Nucleus accumbens (tissue), 56 donors: ENCODE data around the gene WT1.
A peak's percentile ranks its signal among the peaks of the same experiment; 100 is the strongest.

Experiments used
- DNase-seq, 56 donors: peaks; one replicate each; lab custom pipeline; 2025; lab: John Stamatoyannopoulos, UW

The WT1 gene

DNA sequence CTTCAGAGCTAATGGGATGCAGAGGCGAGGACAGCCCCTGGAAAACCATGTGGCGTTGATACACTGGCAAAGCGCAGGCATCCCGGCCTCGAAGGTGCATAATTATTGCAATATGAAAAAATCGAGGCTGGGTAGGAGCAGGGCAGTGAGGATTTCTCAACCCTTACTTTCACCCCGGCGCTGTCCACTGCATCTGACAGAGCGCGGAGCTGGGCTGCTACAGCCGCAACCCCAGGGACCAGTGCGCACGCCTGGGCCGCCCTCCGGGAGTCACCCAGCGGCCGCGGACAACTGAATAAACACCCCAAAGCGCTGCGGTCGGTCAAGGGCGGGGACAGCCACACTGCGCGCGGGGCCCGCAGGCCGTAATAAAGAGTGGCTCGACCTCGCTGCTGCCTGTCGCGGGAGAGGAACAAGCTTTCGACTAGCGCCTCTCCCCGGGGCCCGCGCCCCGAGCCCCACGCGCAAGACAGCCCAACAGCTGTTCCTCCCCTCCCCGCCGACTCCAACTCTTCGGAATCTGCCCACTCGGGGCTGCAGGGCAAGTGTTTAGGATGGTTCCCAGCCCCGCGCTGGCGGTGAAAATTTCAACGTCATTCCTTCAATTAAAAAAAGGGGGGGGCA lies 3.6 kb upstream of the WT1 start:
- no peak for DNase-seq

DNA sequence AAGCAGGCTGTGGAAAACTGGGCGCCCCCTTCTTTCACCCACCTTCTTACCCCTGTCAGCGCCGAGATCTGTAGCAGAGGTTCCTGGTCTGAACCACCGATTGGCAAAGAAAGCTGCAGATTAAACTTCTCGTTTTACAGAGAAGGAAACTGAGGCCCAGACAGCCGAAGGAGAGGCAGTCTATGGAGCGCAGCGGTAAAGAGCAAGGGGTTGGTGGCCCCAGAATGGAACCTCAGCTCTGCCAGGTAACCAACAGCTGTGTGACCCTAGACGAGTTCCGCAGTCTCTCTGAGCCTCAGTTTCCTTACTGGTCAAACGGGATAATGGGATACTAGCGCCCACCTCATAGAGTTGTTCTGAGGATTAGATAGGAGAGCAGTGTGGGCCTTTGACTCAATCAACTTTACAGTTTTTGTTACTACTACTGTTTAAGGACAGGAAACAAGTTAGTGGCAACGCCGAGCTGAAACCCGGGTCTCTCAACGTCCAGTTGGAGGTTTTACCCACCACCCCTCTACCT lies 3.1 kb upstream of the WT1 start:
- DNase-seq, result no peak

DNA sequence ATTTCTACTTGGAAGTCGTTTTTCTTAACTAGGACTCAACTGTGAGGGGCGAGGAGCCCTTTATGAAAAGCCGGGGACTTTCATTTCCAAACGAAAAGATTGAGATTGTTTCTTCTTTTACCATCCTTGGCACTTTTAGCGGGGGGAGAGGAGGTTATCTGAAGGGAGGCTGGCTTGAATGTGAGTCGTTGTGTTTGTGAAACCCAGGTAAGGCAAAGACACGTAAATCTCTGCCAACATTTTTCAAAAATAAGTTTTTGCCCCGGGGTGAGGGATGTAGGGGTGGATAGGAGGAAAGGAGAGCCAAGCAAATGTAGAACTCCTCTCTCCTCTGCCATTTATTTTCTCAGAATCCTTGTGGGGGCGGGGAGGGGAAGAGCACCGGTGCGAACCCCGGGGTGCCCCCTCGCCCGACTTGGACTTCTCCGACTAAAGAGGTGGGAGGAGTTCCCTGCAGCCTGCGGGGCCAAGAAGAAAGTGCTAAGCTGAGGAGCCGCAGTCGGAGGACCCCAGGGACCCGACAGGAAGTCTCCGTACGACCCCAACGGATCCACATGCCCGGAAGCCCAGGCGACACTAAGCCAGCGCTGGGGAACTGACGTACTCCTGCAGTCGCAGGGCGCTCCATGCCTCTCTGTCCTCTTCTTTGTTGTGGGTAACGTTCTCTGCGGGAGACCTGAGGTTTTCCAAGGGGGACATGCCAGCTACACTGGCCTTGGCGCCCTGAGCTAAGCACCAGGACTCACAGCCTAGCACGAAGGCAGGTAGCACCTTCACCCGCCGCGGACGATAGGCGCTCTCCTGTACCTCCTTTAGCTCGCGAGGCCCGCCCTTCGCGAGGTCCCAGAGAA lies 2.4 kb upstream of the WT1 start:
- DNase-seq, result no peak

DNA sequence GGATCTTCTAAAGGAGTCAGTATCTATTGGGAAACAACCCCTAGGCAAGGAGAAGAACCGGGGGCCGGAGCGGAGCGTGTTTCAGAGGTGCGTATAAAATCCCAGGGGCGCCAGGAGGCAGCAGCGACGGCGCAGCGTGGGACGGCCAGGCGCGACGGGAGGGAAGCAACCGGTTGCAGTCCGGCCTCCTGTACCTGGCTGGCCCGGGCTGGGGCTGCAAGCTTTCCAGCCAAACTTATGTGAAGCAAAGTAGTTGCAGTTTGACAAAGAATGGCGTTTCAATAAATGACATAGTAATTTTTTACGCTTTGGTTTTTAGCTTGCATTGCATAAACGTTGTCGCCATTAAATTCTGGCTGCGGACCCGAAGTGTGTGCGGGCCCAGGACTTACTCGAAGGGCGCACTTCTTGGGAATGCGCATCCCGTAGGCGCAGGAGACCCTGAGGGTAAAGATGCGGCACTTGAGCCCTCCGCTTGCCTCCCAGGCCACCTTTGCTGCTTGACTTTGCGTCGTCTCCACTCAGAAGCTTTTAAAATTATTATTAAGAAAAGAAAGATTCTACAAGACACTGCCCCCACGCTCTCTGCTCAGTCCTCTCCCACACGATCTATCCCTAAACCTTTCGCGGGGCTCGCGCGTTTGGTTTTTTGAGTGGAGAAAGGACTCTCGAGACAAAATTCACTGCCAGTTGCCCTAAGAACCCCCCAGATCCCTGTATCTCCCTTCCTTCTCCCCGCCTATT lies 1.6 kb upstream of the WT1 start:
- no peak for DNase-seq

DNA sequence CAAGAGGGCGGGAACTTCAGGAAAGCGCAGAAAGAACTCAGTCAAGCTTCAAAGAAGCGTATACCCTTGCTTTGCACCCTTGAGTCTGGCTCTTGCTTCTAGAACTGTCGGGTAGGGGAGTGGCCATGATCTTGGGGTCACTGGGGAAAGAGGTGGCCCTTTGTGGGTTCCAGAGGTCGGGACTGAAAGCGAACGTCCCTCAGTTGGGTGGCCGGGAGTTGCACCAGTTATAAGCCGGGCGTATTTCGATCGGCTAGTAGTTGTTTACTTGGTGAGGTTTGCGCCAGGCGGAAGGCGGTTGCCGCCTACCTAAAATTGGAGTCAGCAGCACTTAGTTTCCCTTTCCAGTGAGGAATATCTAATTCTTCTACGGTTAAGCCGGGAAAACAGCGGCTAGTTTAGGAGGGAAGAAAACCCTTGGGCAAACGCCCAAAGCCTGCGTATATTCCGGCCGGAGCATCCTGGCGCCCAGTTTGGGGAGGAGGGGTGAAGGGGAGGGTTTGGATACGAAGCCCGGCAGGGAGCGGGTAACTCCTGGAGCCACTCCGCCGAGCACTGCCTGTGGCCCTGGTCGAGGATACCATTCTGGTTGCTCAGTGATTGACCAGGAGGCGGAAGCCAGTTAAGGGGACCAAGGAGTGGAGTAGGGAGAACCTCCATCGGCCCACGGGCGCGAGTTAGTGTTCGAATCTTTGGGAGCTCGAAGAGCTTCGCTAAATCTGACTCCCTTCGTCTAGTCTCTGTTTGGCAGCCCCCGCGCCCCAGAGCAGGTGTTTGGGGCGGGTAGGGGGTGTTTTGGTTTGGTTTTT lies 807 bp upstream of the WT1 start:
- no peak for DNase-seq

DNA sequence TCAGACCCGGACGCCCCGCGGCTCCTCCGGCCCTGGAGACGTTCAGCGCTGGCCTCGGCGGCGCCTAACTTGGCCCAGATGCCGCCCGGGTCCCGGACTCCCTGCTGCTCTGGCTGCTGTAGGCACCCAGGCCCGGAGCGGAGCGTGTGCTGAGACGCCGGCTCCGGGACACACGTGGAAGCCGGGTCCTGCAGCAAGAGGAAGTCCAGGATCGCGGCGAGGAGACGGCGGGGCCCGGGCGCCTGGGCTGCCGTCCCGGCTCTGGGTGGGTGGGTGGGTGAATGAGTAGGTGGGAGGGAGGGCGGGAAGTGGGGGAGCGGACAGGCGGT lies 223 bp downstream of the WT1 start:
- no peak for DNase-seq

DNA sequence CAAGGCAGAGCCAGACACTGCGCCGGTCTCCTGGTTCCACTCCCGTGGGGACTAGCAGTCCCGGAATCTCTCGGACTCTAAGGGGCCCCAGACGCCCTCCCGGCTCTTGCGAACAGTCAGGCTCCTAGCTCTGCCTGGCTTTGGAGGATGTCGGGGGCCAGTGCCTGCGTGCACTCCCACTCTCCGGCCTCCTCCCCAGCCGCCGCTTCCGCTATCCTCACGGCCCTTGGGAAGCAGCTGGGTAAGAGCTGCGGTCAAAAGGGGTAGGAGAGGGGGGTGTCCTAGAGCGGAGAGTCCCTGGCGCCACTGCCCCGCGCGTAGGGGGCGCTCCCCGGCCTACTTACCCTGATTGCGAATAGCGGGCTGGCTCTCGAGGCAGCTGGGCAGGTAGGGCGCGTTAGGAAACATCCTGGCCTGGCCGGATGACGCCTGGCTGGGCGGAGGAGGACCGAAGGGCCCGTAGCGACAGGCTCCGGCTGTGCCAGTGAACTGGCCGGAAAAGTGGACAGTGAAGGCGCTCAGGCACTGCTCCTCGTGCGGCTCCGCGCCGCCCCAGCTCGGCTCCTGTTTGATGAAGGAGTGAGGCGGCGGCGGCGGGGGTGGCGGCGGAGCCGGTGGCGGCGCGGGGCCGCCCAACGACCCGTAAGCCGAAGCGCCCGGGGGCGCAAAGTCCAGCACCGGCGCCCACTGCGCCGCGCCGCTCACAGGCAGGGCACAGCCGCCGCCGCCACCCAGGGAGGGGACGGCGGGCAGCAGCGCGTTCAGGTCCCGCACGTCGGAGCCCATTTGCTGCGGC lies 785 bp downstream of the WT1 start:
- no peak for DNase-seq

DNA sequence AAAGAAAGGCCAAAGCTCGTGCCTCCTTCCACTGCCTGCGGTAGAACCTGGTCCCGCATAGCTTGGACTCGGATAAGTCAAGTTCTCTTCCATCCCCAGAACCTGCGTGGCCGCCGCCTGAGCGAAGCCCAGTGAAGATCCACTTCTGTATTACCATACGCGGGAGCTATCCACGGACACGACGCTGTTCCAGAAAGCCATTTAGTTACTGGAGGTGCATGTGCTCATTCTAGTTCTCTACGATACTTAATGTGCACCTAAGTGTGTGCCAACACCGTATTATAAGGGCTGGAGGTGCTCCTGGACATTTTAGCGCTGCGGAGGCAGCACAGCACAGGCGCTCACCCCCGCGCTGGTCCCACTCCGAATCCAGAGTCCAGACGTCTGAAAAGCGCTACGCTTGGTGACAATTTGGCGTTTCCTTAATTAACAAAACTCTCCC lies 1.4 kb downstream of the WT1 start:
- no peak for DNase-seq

DNA sequence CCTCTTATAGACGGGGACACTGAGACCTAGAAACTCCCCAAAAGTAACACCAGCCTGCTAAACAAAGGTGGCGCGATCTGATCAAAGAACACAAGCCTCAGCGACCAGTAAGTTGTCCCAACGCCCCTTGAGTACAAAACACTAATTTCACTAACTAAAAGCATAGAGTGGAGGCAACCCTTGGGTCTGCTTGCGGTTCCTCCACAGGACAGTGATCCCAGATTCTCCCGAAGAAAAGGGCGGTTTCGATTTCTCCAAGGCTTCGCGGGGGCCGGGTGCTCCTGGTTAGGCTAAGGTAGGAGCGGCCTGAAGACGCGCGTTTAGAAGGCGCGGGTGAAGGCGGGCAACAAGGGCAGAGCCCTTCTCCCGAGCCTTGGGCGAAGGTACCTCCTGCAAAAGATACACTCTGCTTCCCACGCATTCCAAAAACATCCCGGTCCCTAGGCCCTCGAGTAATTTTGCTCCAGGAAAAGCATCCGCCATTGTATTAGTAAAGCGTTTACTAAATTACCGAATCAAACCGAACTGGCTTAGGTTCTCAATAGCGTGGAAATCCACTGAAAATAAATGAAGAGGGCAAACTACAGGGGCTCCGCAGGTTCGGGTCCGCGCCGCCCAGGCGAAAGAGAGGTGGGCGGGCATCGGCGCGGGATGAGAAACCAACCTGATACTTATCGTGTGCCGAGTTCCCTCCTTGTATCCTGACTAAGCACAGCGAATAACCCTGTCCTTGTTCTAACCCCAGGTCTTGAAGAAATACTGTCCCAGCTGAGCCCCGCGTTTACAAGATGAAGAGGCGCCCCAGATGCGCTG lies 2.0 kb downstream of the WT1 start:
- DNase-seq, result no peak

DNA sequence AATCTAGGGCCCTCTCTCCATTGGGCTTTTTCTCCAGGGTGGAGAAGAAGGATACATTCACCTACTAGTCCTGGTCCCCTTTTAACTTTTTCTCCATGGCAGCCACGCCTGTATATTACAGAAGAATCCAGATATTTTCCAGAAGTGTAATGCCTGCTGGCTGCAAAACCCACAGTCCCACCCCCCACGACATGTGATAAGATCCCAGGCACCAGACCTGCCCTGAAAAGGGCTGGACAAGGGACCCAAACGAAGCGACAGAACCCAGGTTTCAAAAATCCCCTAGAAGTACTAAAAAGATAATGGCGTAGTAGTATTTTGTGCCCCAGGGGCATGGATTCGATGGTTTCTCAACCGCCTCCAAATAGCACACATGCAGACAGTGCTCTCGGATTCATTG lies 2.8 kb downstream of the WT1 start:
- no peak for DNase-seq

DNA sequence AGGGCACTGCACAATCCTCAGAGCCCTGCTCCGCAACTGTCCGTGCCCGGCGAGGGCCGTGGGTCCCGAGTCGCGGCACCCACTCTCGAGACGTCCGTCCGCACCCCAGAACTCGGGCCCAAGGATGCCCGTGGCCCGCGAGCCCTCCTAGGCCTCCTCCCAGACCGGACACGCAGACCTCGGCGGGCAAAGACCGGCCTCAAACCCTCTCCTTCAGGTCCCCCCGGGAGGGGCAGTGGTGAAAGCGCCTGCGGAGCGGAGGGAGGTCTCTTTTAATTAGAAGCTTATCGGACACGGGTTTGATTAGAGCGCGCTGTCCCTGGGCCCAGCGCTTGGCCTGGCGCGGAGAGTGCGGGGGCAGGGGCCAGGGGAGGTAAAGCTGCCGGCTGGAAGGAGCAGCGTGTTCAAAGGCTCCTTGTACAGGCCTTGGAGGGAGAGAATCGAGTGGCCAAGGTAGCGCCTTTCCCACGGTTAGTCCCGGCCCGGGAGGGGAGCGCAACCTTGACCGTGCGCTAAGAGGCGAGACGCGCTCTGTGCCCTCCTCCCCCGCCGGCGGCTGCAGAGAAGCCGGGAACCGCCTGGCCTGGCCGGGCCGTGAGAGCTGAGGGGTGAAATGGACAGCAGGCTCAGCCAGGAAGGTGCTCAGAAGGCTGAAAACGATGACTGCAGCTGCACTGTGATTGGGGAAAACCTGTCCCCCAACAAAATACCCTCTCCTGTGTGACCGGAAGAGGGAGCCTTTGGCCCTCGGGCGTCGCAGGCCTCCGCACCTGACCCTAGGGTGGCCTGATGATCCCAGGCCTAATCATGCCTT lies 4.6 kb downstream of the WT1 start:
- DNase-seq, result no peak

DNA sequence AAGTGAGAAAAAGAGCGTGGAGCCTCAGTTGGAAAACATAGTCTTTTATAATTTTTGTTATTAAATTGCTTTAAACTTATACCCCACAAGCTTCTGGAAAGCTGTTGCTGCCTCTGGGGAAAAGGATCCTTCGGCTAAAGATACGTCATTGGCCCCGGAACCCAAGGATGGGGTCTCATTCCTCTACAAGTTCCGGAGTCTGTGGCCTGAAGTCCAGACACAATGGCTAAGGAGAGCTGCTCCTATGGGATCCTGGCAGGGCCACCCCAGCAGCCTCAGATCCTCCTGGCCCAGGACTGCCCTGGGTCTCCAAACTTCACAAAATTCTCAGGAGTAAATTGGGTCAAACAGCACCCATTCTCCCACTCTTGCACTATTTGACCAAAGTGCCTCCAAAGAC lies 5.9 kb downstream of the WT1 start:
- no peak for DNase-seq

DNA sequence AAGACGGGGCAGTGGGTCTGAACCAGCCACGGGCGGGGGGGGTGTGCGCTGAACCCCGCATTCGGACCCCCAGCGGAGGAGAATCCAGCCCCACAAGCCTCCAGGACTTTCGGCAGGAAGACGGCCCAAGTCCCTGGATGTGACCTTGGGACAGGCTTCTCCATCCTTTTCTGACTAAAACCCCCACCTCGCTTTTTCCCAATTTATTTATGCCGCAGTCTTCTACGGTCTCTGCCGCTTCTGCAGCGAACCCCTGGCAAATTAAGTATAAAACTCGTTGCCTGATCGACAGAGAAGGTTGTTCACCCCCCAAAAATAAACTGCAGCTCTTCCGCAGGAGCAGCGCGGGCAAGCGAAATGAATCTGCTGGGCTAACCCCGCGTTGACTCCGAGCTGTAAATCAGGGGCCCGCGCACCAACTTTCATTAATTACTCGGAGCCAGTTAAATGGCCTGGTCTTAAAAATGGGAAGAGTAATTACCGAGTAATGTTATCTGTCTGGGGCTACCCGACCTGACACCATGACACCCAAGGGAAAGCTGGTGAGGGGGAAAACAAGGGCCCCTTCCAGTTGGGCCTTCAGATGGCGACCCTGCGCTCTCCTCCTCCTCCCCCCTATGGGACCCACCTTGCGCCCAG lies 6.6 kb downstream of the WT1 start:
- DNase-seq, result no peak

DNA sequence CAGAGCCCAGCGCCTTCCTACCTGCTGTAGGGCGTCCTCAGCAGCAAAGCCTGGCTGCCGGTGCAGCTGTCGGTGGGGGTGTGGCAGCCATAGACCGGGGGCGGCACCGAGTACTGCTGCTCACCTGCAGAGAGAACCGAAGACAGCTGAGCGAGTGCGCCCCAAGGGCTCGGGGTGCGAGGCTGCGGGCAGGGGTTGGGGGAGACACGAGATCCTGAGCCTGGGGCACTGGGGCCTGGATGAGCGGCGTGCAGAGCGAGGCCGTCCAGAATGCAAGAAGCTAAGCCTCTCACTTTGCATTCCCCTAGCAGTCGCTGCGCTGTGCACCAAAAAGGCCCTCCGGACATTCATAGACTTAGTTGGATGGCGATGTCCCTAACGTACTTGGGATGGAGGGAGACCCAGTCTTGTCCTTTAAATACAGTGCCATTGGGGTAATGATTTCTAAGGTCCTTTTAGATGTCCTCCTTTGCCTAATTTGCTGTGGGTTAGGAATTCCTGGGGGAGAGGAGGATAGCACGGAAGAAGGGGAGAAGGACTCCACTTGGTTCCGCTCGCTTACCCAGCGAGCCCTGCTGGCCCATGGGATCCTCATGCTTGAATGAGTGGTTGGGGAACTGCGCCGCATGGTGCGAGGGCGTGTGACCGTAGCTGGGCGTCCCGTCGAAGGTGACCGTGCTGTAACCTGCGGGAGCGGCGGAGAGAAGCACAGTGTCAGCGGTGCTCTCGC lies 7.2 kb downstream of the WT1 start:
- no peak for DNase-seq

DNA sequence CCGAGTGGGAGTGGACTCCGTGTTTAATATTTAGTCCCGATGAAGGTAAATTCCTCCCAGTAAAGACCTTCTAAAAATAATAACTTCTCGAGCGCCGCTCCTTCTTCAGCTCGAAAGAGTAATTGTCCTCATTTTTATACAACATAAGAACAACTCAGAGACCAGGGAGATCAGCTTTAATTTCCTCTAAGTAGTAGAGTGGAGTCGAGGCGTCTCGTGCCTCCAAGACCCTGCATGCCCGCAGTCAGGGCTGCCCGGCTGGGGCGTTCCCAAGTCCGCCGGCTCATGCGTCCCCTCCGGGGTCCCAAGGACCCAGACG lies 7.8 kb downstream of the WT1 start:
- DNase-seq, result no peak

DNA sequence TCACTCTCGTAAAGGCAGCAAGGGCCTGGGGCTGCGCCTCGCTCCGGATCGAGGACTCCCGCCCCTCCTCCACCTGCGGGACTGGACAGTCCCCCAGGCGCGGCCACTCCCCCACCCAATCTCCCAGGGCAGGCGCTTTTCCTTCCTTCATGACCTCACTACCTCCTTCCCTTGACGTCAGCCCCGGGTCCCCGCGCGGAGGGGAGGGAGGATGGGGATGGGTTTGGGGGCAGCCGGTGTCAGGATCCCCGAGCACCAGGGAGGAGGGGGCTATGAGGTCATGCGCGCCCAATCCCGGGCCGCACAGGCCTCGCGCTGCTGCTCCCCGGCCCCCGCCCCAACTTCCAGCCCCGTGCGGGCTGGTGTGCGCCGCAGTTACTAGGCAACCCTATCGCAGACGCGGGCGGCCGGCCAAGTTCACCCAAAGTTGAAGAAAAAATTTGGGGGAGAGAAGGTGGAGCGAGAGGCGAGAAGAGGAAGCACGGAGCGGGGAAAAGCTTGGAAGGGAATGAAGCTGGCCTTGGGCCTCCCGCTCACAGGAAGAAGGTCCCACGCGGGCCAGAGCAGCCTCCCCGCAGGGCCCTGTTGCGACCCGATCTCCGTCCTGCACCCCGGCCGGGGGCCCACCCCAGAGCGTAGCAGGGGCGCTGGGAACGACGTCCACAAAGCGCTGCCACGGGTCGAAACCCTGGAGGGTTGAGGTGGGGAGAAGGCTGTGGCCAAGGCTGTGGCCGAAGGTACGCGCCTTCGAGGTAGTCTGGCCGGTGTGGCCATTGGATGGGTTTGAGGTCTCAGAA lies 8.3 kb downstream of the WT1 start:
- peak in 3 of 56 donors; percentile 9 to 32 (median 26) for DNase-seq
